ENCODE measurements around the gene PSMA3. TPM values are rescaled to one million over a fixed set of nuclear protein-coding genes. Genes with fewer than 3 reads are reported as not detected.

The PSMA3 gene
- total RNA-seq, 1 donor from 2014 or later: 76.6 TPM

- DNase-seq (ENCODE audit: low read depth in 2 of 2): no peak
Measured at GRCh38 chr14:58270628-58271027, 26.0 kb downstream of the PSMA3 start.

- DNase-seq (ENCODE audit: low read depth in 2 of 2): peak; percentile 38 to 48
Measured at GRCh38 chr14:58272588-58273372, 28.1 kb downstream of the PSMA3 start.

- no peak for DNase-seq (ENCODE audit: low read depth in 2 of 2)
Measured at GRCh38 chr14:58274881-58275280, 30.2 kb downstream of the PSMA3 start.

GRCh38 chr14:58275527-58276190 lies 31.0 kb downstream of the PSMA3 start:
- no peak for DNase-seq (ENCODE audit: low read depth in 2 of 2)

GRCh38 chr14:58276208-58276607 lies 31.6 kb downstream of the PSMA3 start:
- no peak for DNase-seq (ENCODE audit: low read depth in 2 of 2)

- DNase-seq (ENCODE audit: low read depth in 2 of 2): no peak
Measured at GRCh38 chr14:58278177-58278576, 33.5 kb downstream of the PSMA3 start.

- DNase-seq (ENCODE audit: low read depth in 2 of 2): peak; percentile 74 to 97
Measured at GRCh38 chr14:58280954-58281787, 36.5 kb downstream of the PSMA3 start.

- DNase-seq (ENCODE audit: low read depth in 2 of 2): no peak
Measured at GRCh38 chr14:58281969-58282368, 37.3 kb downstream of the PSMA3 start.

- DNase-seq (ENCODE audit: low read depth in 2 of 2): no peak
Measured at GRCh38 chr14:58282925-58283593, 38.4 kb downstream of the PSMA3 start.

- no peak for DNase-seq (ENCODE audit: low read depth in 2 of 2)
Measured at GRCh38 chr14:58283730-58284129, 39.1 kb downstream of the PSMA3 start.

GRCh38 chr14:58285132-58285531 lies 40.5 kb downstream of the PSMA3 start:
- no peak for DNase-seq (ENCODE audit: low read depth in 2 of 2)

GRCh38 chr14:58287607-58288042 lies 43.0 kb downstream of the PSMA3 start:
- no peak for DNase-seq (ENCODE audit: low read depth in 2 of 2)

GRCh38 chr14:58288106-58288792 lies 43.6 kb downstream of the PSMA3 start:
- DNase-seq (ENCODE audit: low read depth in 2 of 2): no peak

GRCh38 chr14:58291646-58292045 lies 47.0 kb downstream of the PSMA3 start:
- DNase-seq (ENCODE audit: low read depth in 2 of 2): no peak

GRCh38 chr14:58292187-58292586 lies 47.5 kb downstream of the PSMA3 start:
- no peak for DNase-seq (ENCODE audit: low read depth in 2 of 2)

GRCh38 chr14:58294201-58294600 lies 49.6 kb downstream of the PSMA3 start:
- DNase-seq (ENCODE audit: low read depth in 2 of 2): no peak

- peak in 1 of 2 donors; percentile 25 for DNase-seq (ENCODE audit: low read depth in 2 of 2)
Measured at GRCh38 chr14:58296726-58297125, 52.1 kb downstream of the PSMA3 start.

- DNase-seq (ENCODE audit: low read depth in 2 of 2): no peak
Measured at GRCh38 chr14:58297412-58297761, 52.7 kb downstream of the PSMA3 start.

- peak; percentile 100 for DNase-seq (ENCODE audit: low read depth in 2 of 2)
Measured at GRCh38 chr14:58297762-58298476, 53.3 kb downstream of the PSMA3 start.

All from lung microvascular endothelial cell (primary cell).